ENCODE results near the gene FRMPD4.

The FRMPD4 gene

DNA sequence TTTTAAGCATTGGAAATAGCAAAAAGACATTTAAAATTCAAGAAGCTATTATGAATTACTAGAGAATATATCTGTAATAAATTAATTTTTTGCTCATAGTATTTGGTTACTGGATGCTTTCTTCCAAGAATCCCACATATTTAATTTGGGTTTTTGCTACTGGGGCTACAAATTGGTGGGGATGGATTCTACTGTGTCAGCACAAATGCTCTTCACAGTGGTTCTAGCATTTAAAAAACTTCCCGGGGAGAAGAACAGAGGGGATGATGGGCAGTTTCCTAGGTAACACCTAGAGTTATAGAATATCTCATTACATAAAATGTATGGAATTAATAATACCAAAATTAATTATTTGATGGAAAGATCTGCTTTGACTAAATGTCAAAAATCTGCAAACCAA lies 584.0 kb downstream of the FRMPD4 start:
- TF ChIP-seq GATA2 (IDR thresholded peaks at IDR 0.05; ENCODE audit: low read depth, low read length) (no peak), GATA3 (IDR thresholded peaks at IDR 0.05; ENCODE audit: low read depth, low read length) (no peak)

DNA sequence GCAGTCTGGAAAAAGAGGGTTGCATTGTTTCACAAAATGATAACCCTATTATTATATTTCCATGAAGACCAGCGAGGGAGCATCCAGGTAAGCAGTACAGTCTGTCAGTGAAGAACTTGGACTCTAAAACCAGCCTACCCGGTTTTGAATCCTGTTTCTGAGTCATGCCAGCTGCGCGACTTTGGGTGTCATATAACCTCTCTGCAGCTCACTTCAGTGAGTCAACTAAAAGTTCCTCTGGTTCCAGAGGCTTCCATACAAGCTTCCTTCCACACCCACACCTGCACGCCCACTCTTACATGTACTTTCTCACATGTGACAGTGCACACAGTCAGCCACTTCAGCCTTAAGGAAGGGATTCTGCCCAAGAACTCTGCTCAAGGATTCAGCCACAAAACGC lies 603.1 kb downstream of the FRMPD4 start:
- TF ChIP-seq GATA2 (IDR thresholded peaks at IDR 0.05; ENCODE audit: low read depth, low read length), result no peak
- no peak for TF ChIP-seq GATA3 (IDR thresholded peaks at IDR 0.05; ENCODE audit: low read depth, low read length)

DNA sequence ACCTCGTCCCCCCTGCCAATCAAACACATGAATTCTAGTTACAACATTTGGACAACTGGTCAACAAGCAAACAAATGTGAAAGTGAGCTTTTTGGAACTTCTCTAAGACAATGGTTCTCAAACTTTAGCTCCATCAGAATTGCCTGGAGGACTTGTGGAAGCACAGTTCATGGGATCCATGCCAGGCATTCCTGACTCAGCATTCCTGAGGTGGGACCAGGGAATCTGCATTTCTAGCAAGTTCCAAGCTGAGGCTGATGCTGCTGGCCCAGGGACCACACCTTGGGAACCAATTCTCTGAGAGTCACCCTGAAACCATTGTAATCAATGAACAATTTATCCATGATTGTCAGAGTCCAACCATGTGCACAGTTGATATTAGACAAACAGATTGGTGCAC lies 609.2 kb downstream of the FRMPD4 start:
- TF ChIP-seq GATA2 (IDR thresholded peaks at IDR 0.05; ENCODE audit: low read depth, low read length) (no peak), GATA3 (IDR thresholded peaks at IDR 0.05; ENCODE audit: low read depth, low read length) (no peak)

DNA sequence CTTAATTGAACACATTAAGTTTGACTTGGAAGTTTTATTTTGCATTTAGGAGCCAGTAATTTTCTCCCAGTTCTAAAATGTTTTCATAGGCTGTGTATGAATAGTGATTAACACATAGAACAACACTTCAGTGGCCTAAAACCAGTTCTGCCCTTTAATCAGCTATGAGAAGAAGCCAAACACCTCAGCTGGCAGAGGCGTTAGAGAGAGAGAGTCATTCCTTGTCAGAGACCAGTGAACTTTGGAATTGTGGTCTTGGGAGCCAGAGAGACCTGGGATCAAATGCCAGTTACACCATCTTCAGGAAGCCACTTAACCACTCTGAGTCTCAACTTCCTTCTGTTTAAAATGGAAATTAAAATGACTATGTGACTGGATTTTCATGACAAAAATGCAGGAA lies 613.6 kb downstream of the FRMPD4 start:
- TF ChIP-seq GATA3 (IDR thresholded peaks at IDR 0.05; ENCODE audit: low read depth, low read length) (no peak), GATA2 (IDR thresholded peaks at IDR 0.05; ENCODE audit: low read depth, low read length) (no peak)

DNA sequence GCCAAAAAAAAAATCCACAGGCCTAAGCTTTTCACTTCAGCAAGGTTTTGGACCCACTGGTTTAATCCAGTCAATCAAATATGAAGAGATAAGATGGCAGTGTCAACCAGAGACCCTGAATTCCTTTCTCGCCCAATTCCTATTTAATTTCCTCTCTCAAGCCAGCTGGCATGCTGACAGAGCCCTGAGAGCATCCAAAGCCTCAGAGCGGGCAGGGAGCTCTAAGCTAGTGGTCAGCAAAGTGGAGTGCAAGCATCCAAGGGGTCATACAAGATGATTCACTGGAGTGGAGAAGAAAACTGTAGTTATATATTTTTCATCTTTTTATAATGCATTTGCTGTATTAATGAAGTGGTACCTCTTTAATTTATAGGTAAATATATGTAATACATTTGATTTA lies 615.1 kb downstream of the FRMPD4 start:
- TF ChIP-seq GATA2 (IDR thresholded peaks at IDR 0.05; ENCODE audit: low read depth, low read length) (no peak), GATA3 (IDR thresholded peaks at IDR 0.05; ENCODE audit: low read depth, low read length) (no peak)

DNA sequence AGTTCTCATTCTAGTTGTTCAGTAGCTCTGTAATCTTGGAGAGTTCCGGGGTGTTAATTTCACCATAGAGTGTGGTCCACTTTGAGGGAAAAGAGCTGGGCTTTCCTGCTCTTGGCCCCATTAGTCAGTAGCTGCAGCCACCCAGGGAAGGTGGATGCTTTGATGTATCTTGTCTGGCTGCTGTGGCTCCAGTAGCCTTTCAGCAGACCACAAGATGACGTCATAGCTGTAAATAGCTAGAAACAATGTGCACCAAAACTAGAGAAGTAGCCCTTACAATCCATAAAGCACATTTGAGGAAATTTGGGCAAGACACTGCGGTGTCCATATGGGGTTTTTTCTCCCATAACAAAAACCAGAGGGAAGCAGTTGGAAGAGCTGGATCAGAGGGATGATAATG lies 620.0 kb downstream of the FRMPD4 start:
- TF ChIP-seq GATA3 (IDR thresholded peaks at IDR 0.05; ENCODE audit: low read depth, low read length), result no peak
- no peak for TF ChIP-seq GATA2 (IDR thresholded peaks at IDR 0.05; ENCODE audit: low read depth, low read length)

DNA sequence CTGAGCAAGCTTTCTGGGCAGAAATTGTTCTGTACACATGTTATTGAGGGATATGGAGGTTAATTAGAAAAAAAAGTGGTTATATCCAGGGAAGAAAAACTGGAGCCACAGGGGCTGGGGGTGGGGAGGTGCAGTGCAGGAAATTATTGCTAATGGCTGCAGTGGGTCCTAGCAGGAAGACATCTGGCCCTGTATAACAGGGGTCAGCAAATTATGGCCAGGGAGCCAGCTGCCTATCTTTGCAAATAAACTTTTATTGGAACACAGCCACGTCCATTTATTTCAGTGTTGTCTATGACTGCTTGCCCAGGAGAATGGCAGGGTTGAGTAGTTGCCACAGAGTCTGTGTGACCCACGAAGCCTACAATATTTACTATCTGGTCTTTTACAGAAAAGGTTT lies 629.6 kb downstream of the FRMPD4 start:
- TF ChIP-seq GATA2 (IDR thresholded peaks at IDR 0.05; ENCODE audit: low read depth, low read length) (no peak), GATA3 (IDR thresholded peaks at IDR 0.05; ENCODE audit: low read depth, low read length) (no peak)

DNA sequence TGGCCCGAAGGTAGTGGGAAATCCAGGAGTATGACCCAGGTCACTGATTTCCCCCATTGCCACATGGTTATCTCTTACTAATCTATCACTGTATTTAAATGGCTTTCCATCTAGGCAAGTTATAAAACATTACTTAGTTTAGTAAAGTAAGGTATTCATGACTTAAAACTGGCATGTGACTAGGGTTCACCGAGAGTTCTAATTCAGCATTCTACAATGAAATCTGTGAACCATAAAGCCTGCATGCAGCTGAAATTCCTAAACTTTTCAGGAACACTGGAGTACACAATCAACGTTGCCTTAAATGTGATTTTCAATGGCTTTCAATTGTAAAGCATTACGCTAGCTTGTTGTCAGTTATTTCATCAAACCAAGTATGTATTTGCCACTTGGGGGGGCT lies 630.2 kb downstream of the FRMPD4 start:
- no peak for TF ChIP-seq GATA3 (IDR thresholded peaks at IDR 0.05; ENCODE audit: low read depth, low read length)
- TF ChIP-seq GATA2 (IDR thresholded peaks at IDR 0.05; ENCODE audit: low read depth, low read length), result no peak

DNA sequence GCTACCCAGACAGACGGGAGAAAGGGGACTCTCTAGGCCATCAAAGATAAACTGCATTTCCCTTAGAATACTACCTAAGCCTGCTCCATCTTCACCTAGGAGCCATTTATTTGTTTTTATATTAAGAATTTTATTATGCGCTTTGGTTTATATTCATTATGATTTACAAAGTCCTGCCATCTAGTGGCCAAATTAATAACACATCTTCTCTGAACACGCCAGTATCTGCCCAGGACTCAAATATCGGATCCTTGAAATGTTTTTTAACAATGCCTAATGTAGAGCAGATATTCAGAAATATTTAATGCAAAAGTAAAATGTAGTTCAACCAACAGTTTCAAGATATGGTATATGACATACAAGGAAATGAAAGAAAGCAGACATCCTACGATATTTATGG lies 632.2 kb downstream of the FRMPD4 start:
- TF ChIP-seq GATA2 (IDR thresholded peaks at IDR 0.05; ENCODE audit: low read depth, low read length), result no peak
- no peak for TF ChIP-seq GATA3 (IDR thresholded peaks at IDR 0.05; ENCODE audit: low read depth, low read length)

DNA sequence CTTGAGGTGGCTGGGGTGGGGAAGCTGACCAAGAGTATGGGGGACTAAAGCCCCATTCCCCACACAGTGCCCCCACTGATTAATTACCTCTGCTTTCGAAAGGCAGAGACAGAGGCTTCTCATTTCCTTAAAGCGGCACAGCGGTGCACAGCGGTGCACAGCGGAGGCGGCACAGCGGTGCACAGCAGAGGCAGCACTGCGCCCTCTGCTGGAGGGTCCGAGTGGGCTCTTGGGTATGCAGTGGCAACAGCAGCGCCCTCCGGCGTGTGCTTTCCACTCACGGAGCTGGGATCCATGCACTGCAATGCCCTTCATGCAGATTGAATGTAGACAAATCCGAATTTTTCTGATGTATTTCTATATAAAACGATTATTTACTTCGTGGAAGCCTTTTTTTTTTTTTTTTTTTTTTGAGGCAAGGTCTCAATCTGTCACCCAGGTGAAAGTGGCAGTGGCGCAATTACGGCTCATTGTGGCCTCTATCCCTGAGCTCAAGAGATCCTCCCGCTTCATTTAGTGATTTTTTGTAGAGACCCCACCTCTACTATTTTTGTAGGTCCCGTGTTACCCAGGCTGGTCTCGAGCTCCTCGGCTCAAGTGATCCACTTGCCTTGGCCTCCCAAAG lies 633.3 kb downstream of the FRMPD4 start:
- no peak for TF ChIP-seq GATA3 (IDR thresholded peaks at IDR 0.05; ENCODE audit: low read depth, low read length)
- no peak for TF ChIP-seq GATA2 (IDR thresholded peaks at IDR 0.05; ENCODE audit: low read depth, low read length)

Data from SH-SY5Y (cell line).